ENCODE data around the gene PSMB7. TPM values are rescaled to one million over a fixed set of nuclear protein-coding genes. Genes with fewer than 3 reads are reported as not detected.

PSMB7 gene
- total and polyA plus RNA-seq, 2 of the 13 experiments (the other 11 are each of a cell fraction or from before 2014, with no cell fraction given) = 259 to 291 TPM

DNA sequence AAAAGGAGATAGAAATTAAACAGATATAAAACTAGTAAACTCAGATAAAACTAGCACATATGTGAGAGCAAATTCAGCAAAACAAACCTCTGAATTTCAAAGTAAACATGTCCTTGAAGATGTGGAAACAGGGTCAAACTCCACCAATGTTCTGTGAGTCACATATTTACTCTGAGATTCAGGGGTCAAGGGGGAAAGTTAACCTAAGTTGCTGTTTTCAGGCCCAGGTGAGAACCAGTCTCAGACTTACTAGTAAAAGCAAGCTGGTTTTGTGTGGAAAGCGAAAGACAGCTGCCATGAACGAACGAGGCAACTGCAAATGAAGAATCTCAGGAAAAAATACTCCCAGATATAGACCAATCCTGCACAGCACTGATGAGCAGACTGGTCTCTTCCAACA lies 29.0 kb downstream of the PSMB7 start (continued):
- TF ChIP-seq THAP11 (CRISPR knock-in tag; IDR thresholded peaks at IDR 0.05) (peak; percentile 66), SIN3A (IDR thresholded peaks at IDR 0.05; ENCODE audit: borderline replicate concordance, low read depth, low read length) (no peak), GTF2F1 (IDR thresholded peaks at IDR 0.05; ENCODE audit: low read length) (no peak), STAG1 (CRISPR knock-in tag; IDR thresholded peaks at IDR 0.05) (peak; percentile 15), HNRNPL (IDR thresholded peaks at IDR 0.05; ENCODE audit: low read depth, low read length) (no peak), TAF15 (IDR thresholded peaks at IDR 0.05; ENCODE audit: low read depth, low read length, poor library complexity, severe bottlenecking) (no peak), CENPT (CRISPR knock-in tag; IDR thresholded peaks at IDR 0.05; ENCODE audit: low read depth) (no peak), ZNF567 (CRISPR knock-in tag; IDR thresholded peaks at IDR 0.05; ENCODE audit: borderline replicate concordance) (no peak), ZNF510 (CRISPR knock-in tag; IDR thresholded peaks at IDR 0.05; ENCODE audit: low read depth) (no peak), ZNF256 (CRISPR knock-in tag; conservative IDR thresholded peaks at IDR 0.05) (no peak), HOXD1 (CRISPR knock-in tag; IDR thresholded peaks at IDR 0.05) (peak; percentile 81), YEATS2 (CRISPR knock-in tag; IDR thresholded peaks at IDR 0.05; ENCODE audit: borderline replicate concordance) (peak; percentile 77; the same call in 1 of the 2 replicates), ZNF383 (CRISPR knock-in tag; IDR thresholded peaks at IDR 0.05; ENCODE audit: borderline replicate concordance) (no peak), NCOA1 (CRISPR knock-in tag; IDR thresholded peaks at IDR 0.05) (peak; percentile 11; the same call in 1 of the 2 replicates), ZFP82 (CRISPR knock-in tag; IDR thresholded peaks at IDR 0.05; ENCODE audit: borderline replicate concordance) (no peak), KAT2B (IDR thresholded peaks at IDR 0.05; ENCODE audit: borderline replicate concordance, low read depth, low read length) (no peak), MTA3 (CRISPR knock-in tag; IDR thresholded peaks at IDR 0.05) (no peak), KDM4B (CRISPR knock-in tag; IDR thresholded peaks at IDR 0.05) (peak; percentile 75; the same call in 1 of the 2 replicates)
- TF ChIP-seq, protein P1, sequence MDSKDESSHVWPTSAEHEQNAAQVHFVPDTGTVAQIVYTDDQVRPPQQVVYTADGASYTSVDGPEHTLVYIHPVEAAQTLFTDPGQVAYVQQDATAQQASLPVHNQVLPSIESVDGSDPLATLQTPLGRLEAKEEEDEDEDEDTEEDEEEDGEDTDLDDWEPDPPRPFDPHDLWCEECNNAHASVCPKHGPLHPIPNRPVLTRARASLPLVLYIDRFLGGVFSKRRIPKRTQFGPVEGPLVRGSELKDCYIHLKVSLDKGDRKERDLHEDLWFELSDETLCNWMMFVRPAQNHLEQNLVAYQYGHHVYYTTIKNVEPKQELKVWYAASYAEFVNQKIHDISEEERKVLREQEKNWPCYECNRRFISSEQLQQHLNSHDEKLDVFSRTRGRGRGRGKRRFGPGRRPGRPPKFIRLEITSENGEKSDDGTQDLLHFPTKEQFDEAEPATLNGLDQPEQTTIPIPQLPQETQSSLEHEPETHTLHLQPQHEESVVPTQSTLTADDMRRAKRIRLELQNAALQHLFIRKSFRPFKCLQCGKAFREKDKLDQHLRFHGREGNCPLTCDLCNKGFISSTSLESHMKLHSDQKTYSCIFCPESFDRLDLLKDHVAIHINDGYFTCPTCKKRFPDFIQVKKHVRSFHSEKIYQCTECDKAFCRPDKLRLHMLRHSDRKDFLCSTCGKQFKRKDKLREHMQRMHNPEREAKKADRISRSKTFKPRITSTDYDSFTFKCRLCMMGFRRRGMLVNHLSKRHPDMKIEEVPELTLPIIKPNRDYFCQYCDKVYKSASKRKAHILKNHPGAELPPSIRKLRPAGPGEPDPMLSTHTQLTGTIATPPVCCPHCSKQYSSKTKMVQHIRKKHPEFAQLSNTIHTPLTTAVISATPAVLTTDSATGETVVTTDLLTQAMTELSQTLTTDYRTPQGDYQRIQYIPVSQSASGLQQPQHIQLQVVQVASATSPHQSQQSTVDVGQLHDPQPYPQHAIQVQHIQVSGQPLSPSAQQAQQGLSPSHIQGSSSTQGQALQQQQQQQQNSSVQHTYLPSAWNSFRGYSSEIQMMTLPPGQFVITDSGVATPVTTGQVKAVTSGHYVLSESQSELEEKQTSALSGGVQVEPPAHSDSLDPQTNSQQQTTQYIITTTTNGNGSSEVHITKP (CRISPR knock-in tag; IDR thresholded peaks at IDR 0.05; ENCODE audit: low read depth) = no peak
- TF ChIP-seq, protein P2, sequence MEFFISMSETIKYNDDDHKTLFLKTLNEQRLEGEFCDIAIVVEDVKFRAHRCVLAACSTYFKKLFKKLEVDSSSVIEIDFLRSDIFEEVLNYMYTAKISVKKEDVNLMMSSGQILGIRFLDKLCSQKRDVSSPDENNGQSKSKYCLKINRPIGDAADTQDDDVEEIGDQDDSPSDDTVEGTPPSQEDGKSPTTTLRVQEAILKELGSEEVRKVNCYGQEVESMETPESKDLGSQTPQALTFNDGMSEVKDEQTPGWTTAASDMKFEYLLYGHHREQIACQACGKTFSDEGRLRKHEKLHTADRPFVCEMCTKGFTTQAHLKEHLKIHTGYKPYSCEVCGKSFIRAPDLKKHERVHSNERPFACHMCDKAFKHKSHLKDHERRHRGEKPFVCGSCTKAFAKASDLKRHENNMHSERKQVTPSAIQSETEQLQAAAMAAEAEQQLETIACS (CRISPR knock-in tag; IDR thresholded peaks at IDR 0.05) = no peak
- TF ChIP-seq, protein P3, sequence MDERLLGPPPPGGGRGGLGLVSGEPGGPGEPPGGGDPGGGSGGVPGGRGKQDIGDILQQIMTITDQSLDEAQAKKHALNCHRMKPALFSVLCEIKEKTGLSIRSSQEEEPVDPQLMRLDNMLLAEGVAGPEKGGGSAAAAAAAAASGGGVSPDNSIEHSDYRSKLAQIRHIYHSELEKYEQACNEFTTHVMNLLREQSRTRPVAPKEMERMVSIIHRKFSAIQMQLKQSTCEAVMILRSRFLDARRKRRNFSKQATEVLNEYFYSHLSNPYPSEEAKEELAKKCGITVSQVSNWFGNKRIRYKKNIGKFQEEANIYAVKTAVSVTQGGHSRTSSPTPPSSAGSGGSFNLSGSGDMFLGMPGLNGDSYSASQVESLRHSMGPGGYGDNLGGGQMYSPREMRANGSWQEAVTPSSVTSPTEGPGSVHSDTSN (CRISPR knock-in tag; IDR thresholded peaks at IDR 0.05) = no peak
- TF ChIP-seq, protein P4, sequence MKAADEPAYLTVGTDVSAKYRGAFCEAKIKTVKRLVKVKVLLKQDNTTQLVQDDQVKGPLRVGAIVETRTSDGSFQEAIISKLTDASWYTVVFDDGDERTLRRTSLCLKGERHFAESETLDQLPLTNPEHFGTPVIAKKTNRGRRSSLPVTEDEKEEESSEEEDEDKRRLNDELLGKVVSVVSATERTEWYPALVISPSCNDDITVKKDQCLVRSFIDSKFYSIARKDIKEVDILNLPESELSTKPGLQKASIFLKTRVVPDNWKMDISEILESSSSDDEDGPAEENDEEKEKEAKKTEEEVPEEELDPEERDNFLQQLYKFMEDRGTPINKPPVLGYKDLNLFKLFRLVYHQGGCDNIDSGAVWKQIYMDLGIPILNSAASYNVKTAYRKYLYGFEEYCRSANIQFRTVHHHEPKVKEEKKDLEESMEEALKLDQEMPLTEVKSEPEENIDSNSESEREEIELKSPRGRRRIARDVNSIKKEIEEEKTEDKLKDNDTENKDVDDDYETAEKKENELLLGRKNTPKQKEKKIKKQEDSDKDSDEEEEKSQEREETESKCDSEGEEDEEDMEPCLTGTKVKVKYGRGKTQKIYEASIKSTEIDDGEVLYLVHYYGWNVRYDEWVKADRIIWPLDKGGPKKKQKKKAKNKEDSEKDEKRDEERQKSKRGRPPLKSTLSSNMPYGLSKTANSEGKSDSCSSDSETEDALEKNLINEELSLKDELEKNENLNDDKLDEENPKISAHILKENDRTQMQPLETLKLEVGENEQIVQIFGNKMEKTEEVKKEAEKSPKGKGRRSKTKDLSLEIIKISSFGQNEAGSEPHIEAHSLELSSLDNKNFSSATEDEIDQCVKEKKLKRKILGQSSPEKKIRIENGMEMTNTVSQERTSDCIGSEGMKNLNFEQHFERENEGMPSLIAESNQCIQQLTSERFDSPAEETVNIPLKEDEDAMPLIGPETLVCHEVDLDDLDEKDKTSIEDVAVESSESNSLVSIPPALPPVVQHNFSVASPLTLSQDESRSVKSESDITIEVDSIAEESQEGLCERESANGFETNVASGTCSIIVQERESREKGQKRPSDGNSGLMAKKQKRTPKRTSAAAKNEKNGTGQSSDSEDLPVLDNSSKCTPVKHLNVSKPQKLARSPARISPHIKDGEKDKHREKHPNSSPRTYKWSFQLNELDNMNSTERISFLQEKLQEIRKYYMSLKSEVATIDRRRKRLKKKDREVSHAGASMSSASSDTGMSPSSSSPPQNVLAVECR (CRISPR knock-in tag; IDR thresholded peaks at IDR 0.05; ENCODE audit: borderline replicate concordance) = no peak; the same call in 1 of the 2 replicates
